AG04450 (cell line): Measurements from ENCODE around the gene HOXA7. TPM values are rescaled to one million over a fixed set of nuclear protein-coding genes. Genes with fewer than 3 reads are reported as not detected.

Experiments
- CTCF ChIA-PET: fragments of 300-600, 350-600 bp; formaldehyde crosslinking; extraction: SDS; loops from one replicate; lab custom pipeline; 2022; ENCODE audit warnings: antibody characterized with exemption, inconsistent platforms; lab: Charles Lee
- POLR2A ChIA-PET: fragments of 350-600 bp; formaldehyde crosslinking; extraction: SDS; loops from one replicate; lab custom pipeline; 2021; ENCODE audit warnings: antibody characterized with exemption, inconsistent platforms; lab: Yijun Ruan, JAX
- DNase-seq: peaks from one replicate; pipeline ENCODE4 v3.0.0-alpha.2; 2011; ENCODE audit warnings: low read depth, low spot score
- H3K27ac ChIP-seq: one replicate; pipeline ENCODE4 v1.5.1; 2012; ENCODE audit warnings: low read depth, low read length, control low read depth
- H3K27me3 ChIP-seq: one replicate; pipeline ENCODE4 v1.6.0; 2012; ENCODE audit warnings: low read length; ENCODE audit not compliant: control insufficient read depth, insufficient read depth
- H3K4me3 ChIP-seq: 2 replicates; pipeline ENCODE4 v1.5.1; 2011; ENCODE audit warnings: mild to moderate bottlenecking, low read depth, low read length, control low read depth
- H3K9me3 ChIP-seq: 2 replicates; pipeline ENCODE4 v1.5.1; 2012; ENCODE audit warnings: low read length; ENCODE audit not compliant: control insufficient read depth, insufficient read depth
- polyA plus RNA-seq: library from polyadenylated mRNA; depleted of rRNA; stranded (reverse); fragments of >200 nt; gene quantifications from 2 replicates; pipeline ENCODE4 v1.2.3, GENCODE V29; 2011
- TF ChIP-seq, protein P1 (sequence below): IDR thresholded peaks from 2 replicates; pipeline ENCODE4 v1.5.1; 2011; ENCODE audit warnings: low read depth, low read length, control low read depth, inconsistent platforms

HOXA7 gene
- polyA plus RNA-seq, 1 experiment = 5.3 TPM

DNA sequence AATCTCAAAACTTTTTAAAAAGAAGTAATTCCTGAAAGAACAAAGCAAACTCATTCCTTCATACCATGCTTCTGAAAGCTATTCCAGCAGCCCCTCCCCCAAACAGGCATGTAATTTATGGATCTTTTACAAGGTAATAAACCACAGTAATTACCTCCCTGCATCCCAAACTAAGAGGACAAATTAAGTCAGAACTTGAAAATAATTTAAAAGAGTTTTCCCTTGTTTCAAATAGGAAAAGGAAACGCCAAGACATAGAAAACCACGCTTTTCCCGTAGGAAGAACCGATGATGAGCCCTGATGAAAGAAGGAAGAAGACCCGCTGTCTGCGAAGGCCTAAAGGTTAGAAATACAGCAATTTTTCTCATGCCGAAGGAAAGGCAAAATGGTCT, 34.8 kb downstream of the HOXA7 start:
- ChIA-PET CTCF (interaction anchor here (0.6 to 3.1 kb wide), 2 partner anchors 22 to 265 kb away, joined by 3 to 16 read pairs; partner anchors contain the start of gene HOXA5), POLR2A (interaction anchor here (0.8 to 5.2 kb wide), 5 partner anchors 11 to 434 kb away, joined by 3 to 42 read pairs (median 7); partner anchors contain the start of genes HOXA1 and SKAP2)
- Histone ChIP-seq H3K9me3 (no peaks in the 10 kb centered on the region), H3K27ac (peak overlapping the region; percentile 94), H3K27me3 (no peaks in the 10 kb centered on the region), H3K4me3 (peak overlapping the region; percentile 60)
- DNase-seq = no peak
- TF ChIP-seq, protein P1, sequence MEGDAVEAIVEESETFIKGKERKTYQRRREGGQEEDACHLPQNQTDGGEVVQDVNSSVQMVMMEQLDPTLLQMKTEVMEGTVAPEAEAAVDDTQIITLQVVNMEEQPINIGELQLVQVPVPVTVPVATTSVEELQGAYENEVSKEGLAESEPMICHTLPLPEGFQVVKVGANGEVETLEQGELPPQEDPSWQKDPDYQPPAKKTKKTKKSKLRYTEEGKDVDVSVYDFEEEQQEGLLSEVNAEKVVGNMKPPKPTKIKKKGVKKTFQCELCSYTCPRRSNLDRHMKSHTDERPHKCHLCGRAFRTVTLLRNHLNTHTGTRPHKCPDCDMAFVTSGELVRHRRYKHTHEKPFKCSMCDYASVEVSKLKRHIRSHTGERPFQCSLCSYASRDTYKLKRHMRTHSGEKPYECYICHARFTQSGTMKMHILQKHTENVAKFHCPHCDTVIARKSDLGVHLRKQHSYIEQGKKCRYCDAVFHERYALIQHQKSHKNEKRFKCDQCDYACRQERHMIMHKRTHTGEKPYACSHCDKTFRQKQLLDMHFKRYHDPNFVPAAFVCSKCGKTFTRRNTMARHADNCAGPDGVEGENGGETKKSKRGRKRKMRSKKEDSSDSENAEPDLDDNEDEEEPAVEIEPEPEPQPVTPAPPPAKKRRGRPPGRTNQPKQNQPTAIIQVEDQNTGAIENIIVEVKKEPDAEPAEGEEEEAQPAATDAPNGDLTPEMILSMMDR = no peak

- CTCF ChIA-PET = interaction anchor here (0.6 to 3.1 kb wide), 6 partner anchors 12 to 265 kb away, joined by 3 to 16 read pairs (median 5); partner anchors contain the start of genes HOXA4 and HOXA5
- H3K9me3 ChIP-seq = no peaks in the 10 kb centered on the region
- DNase-seq = no peak
- TF ChIP-seq, protein P1 = no peak
- no peak overlapping the region for H3K4me3 ChIP-seq
- POLR2A ChIA-PET = interaction anchor here (0.8 to 5.2 kb wide), 6 partner anchors 9 to 32 kb away, joined by 3 to 42 read pairs (median 8); partner anchors contain the start of genes HOXA1, HOXA4 and HOXA5
- H3K27ac ChIP-seq = peak overlapping the region; percentile 31
- H3K27me3 ChIP-seq = no peaks in the 10 kb centered on the region
Measured at GRCh38 chr7:27119412-27119911, 37.0 kb downstream of the HOXA7 start.

- Histone ChIP-seq H3K27me3 (no peaks in the 10 kb centered on the region), H3K27ac (peak overlapping the region; percentile 92), H3K9me3 (no peaks in the 10 kb centered on the region), H3K4me3 (peak overlapping the region; percentile 84)
- ChIA-PET POLR2A (interaction anchor here (0.6 to 5.2 kb wide), 11 partner anchors 10 to 919 kb away, joined by 3 to 42 read pairs (median 5); partner anchors contain the start of genes HNRNPA2B1, HOXA1 and HOXA5), CTCF (interaction anchor here (0.7 to 1.2 kb wide), 2 partner anchors 14 to 33 kb away, joined by 3 read pairs; no protein-coding TSS in a partner anchor)
- TF ChIP-seq, protein P1 = no peak
- no peak for DNase-seq
Measured at GRCh38 chr7:27118580-27118979, 37.9 kb downstream of the HOXA7 start.

DNA sequence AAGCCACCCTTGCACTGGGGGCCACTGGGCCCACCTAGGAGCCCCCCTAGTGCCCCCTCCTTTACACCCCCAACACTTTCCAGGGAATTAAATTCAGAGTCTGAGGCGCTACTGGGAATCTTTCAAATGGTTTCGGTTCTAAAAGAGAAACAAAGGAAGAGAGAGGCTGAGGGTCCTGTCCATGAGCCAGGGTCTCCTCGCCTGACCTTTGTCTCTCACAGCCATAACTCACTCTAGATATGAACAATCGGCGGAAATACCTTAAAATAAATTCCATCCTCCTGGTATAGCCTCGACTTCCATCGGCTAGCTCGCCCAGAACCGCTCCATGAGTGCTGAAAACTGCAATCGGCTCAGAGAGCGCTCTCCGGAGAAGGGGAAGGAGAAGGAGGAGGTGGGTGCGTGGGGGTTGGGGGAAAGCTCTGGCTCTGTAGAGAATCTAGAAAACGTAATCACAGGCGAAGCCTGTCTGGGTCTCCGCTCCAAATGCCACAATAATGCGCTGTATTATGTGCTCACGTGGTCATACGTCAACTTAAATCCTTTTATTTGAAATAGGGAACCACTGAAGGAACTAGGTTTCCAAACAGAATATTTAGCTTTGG, 38.5 kb downstream of the HOXA7 start:
- ChIA-PET CTCF (interaction anchor here (0.6 to 1.2 kb wide), 4 partner anchors 13 to 261 kb away, joined by 3 to 4 read pairs (median 3); no protein-coding TSS in a partner anchor), POLR2A (interaction anchor here (0.6 to 5.2 kb wide), 11 partner anchors 10 to 918 kb away, joined by 3 to 42 read pairs (median 5); partner anchors contain the start of genes HNRNPA2B1, HOXA1 and HOXA5)
- H3K27me3 ChIP-seq = no peaks in the 10 kb centered on the region
- H3K27ac ChIP-seq = peak overlapping the region; percentile 92
- H3K4me3 ChIP-seq = peak overlapping the region; percentile 84
- DNase-seq = peak; percentile 92
- no peaks in the 10 kb centered on the region for H3K9me3 ChIP-seq
- TF ChIP-seq, protein P1 = no peak
